HFFc6 (cell line): Measurements from ENCODE around the gene DHRSX. TPM values are rescaled to one million over a fixed set of nuclear protein-coding genes. Genes with fewer than 3 reads are reported as not detected.
"Not testable (repeated sequence)": the region's sequence is repeated elsewhere in the genome, so short reads cannot be mapped to it uniquely, and the experiment has no call there.

ENCODE experiments used
- DNase-seq: peaks from one replicate; pipeline ENCODE4 v3.0.0-alpha.2; 2018
- H3K27ac Mint-ChIP-seq: 2 replicates; pipeline ENCODE4 v1.8.0; 2020; ENCODE audit warnings: mild to moderate bottlenecking, mixed read lengths
- H3K27me3 Mint-ChIP-seq: 2 replicates; pipeline ENCODE4 v1.8.0; 2021; ENCODE audit warnings: mild to moderate bottlenecking, moderate library complexity, mixed read lengths; ENCODE audit not compliant: insufficient read depth
- H3K36me3 Mint-ChIP-seq: 2 replicates; pipeline ENCODE4 v1.8.0; 2021; ENCODE audit warnings: low read depth, mixed read lengths
- H3K4me1 Mint-ChIP-seq: 2 replicates; pipeline ENCODE4 v1.8.0; 2020; ENCODE audit warnings: low read depth, mixed read lengths
- H3K4me3 Mint-ChIP-seq: 2 replicates; pipeline ENCODE4 v1.8.0; 2020; ENCODE audit warnings: mild to moderate bottlenecking, moderate library complexity, mixed read lengths
- H3K9me3 Mint-ChIP-seq: 2 replicates; pipeline ENCODE4 v1.8.0; 2020; ENCODE audit warnings: mild to moderate bottlenecking, mixed read lengths
- CTCF ChIP-seq: fragments of 200-600 bp; sonication (generic); IDR thresholded peaks from 2 replicates; pipeline ENCODE4 v1.5.0; 2021; ENCODE audit warnings: antibody characterized with exemption, mild to moderate bottlenecking
- total RNA-seq, 6 experiments: library from RNA; stranded (reverse); fragmentation: NEBNext Ultra II Directional; extraction: Animal tissue kit (Norgen Biotek cat#: 25700); gene quantifications; 2 replicates in 1 of 6; 3 replicates in 5 of 6; pipeline ENCODE4 v1.2.3, GENCODE V29; 2021

DHRSX gene
- total RNA-seq, 6 experiments from 2014 or later, result 19.6 to 27.1 (median 22.9) TPM

GRCh38 chrX:2486476-2487133 lies 14.2 kb downstream of the DHRSX start:
- no peak for DNase-seq
- H3K4me3 Mint-ChIP-seq, result peak overlapping the region; percentile 72
- peaks cover 39% of the 10 kb centered on the region for H3K36me3 Mint-ChIP-seq
- H3K4me1 Mint-ChIP-seq, result peaks cover 46% of the 10 kb centered on the region
- H3K9me3 Mint-ChIP-seq, result no peaks in the 10 kb centered on the region
- peaks cover 2% of the 10 kb centered on the region; the same call in 1 of the 2 replicates for H3K27me3 Mint-ChIP-seq
- peak overlapping the region; percentile 94 for H3K27ac Mint-ChIP-seq
- TF ChIP-seq CTCF, result no peak

- peaks cover 35% of the 10 kb centered on the region for H3K36me3 Mint-ChIP-seq
- H3K27ac Mint-ChIP-seq, result peak overlapping the region; percentile 94
Observed at GRCh38 chrX:2485789-2486345, 14.9 kb downstream of the DHRSX start.

GRCh38 chrX:2484721-2485648 lies 15.8 kb downstream of the DHRSX start:
- Mint-ChIP-seq H3K27me3 (peaks cover 2% of the 10 kb centered on the region; the same call in 1 of the 2 replicates), H3K36me3 (peaks cover 34% of the 10 kb centered on the region), H3K27ac (peak overlapping the region; percentile 94), H3K9me3 (no peaks in the 10 kb centered on the region), H3K4me1 (peaks cover 46% of the 10 kb centered on the region), H3K4me3 (peak overlapping the region; percentile 85)
- DNase-seq, result peak; percentile 46
- TF ChIP-seq CTCF, result no peak

More at GRCh38 chrX:2485789-2486345, 14.9 kb downstream of the DHRSX start:
- Mint-ChIP-seq H3K27me3 (peaks cover 2% of the 10 kb centered on the region; the same call in 1 of the 2 replicates), H3K9me3 (no peaks in the 10 kb centered on the region), H3K4me1 (peaks cover 46% of the 10 kb centered on the region), H3K4me3 (peak overlapping the region; percentile 72)
- DNase-seq, result no peak
- TF ChIP-seq CTCF, result no peak

GRCh38 chrX:2484256-2484655 lies 16.5 kb downstream of the DHRSX start:
- DNase-seq, result no peak
- H3K4me1 Mint-ChIP-seq, result peaks cover 46% of the 10 kb centered on the region
- peak overlapping the region; percentile 94 for H3K27ac Mint-ChIP-seq
- peaks cover 39% of the 10 kb centered on the region for H3K36me3 Mint-ChIP-seq
- H3K4me3 Mint-ChIP-seq, result peak overlapping the region; percentile 85
- no peak for TF ChIP-seq CTCF
- no peaks in the 10 kb centered on the region for H3K9me3 Mint-ChIP-seq
- H3K27me3 Mint-ChIP-seq, result peaks cover 2% of the 10 kb centered on the region; the same call in 1 of the 2 replicates

GRCh38 chrX:2483398-2484060 lies 17.2 kb downstream of the DHRSX start:
- peaks cover 32% of the 10 kb centered on the region for H3K36me3 Mint-ChIP-seq
- no peaks in the 10 kb centered on the region for H3K9me3 Mint-ChIP-seq
- H3K4me3 Mint-ChIP-seq, result peak overlapping the region; percentile 59
- H3K4me1 Mint-ChIP-seq, result peaks cover 46% of the 10 kb centered on the region
- peak overlapping the region; percentile 94 for H3K27ac Mint-ChIP-seq
- peaks cover 2% of the 10 kb centered on the region; the same call in 1 of the 2 replicates for H3K27me3 Mint-ChIP-seq
- TF ChIP-seq CTCF, result no peak
- DNase-seq, result no peak

- peaks cover 15% of the 10 kb centered on the region for H3K36me3 Mint-ChIP-seq
- H3K9me3 Mint-ChIP-seq, result not testable (repeated sequence)
Observed at GRCh38 chrX:2481597-2481996, 19.2 kb downstream of the DHRSX start.

GRCh38 chrX:2479982-2480381 lies 20.8 kb downstream of the DHRSX start:
- H3K27ac Mint-ChIP-seq, DNase-seq, H3K9me3 Mint-ChIP-seq, H3K27me3 Mint-ChIP-seq, H3K4me3 Mint-ChIP-seq: not testable (repeated sequence)
- H3K4me1 Mint-ChIP-seq, result peaks cover 17% of the 10 kb centered on the region
- H3K36me3 Mint-ChIP-seq, result peaks cover 14% of the 10 kb centered on the region

More at GRCh38 chrX:2481597-2481996, 19.2 kb downstream of the DHRSX start:
- not testable (repeated sequence) for H3K27me3 Mint-ChIP-seq, H3K27ac Mint-ChIP-seq, H3K4me3 Mint-ChIP-seq, DNase-seq
- peaks cover 33% of the 10 kb centered on the region for H3K4me1 Mint-ChIP-seq
